HEK293 (cell line): ENCODE measurements around the gene TRIM44.

Experiments
- CTCF ChIA-PET: fragments of 350-600 bp; formaldehyde crosslinking; extraction: SDS; loops from one replicate; lab custom pipeline; 2021; ENCODE audit warnings: antibody characterized with exemption; lab: Yijun Ruan, JAX
- POLR2A ChIA-PET: fragments of 300-600 bp; formaldehyde crosslinking; extraction: SDS; loops from one replicate; lab custom pipeline; 2020; ENCODE audit warnings: antibody characterized with exemption, inconsistent platforms; lab: Yijun Ruan, JAX
- H3K27ac ChIP-seq: fragments of 200-500 bp; sonication (Bioruptor generic); 2 replicates; pipeline ENCODE4 v1.5.1; 2014; ENCODE audit warnings: low read depth, low read length, control low read depth, inconsistent platforms; ENCODE audit errors: extremely low read depth
- H3K36me3 ChIP-seq, 2 experiments: fragments of 200-500 bp in 1 of 2; sonication (Bioruptor generic) in 1 of 2; 1 replicate in 1 of 2; 2 replicates in 1 of 2; pipeline ENCODE4 v1.5.1; 2014 to 2017; ENCODE audit warnings: inconsistent platforms in 2 of 2, low read length in 2 of 2; ENCODE audit not compliant: control insufficient read depth in 2 of 2, insufficient read depth in 1 of 2
- H3K4me1 ChIP-seq: fragments of 200-500 bp; sonication (Bioruptor generic); 2 replicates; pipeline ENCODE4 v1.5.1; 2014; ENCODE audit warnings: mild to moderate bottlenecking, low read length, inconsistent platforms; ENCODE audit not compliant: control insufficient read depth, insufficient read depth
- H3K4me3 ChIP-seq: 2 replicates; pipeline ENCODE4 v1.5.1; 2011; ENCODE audit warnings: low read depth, mild to moderate bottlenecking, control low read depth, low read length, moderate library complexity
- H3K9me3 ChIP-seq: fragments of 200-500 bp; sonication (Bioruptor generic); 2 replicates; pipeline ENCODE4 v1.5.1; 2014; ENCODE audit warnings: low read depth, low read length, inconsistent platforms; ENCODE audit not compliant: control insufficient read depth, insufficient read depth
- EGR2 ChIP-seq: fragments of 450-650 bp; formaldehyde crosslinking; IDR thresholded peaks from 2 replicates; pipeline ENCODE4 v1.5.1; 2016; ENCODE audit warnings: low read depth, missing biosample characterization, missing genetic modification characterization
- HOXA7 ChIP-seq: sonication (generic); formaldehyde crosslinking; IDR thresholded peaks from 2 replicates; pipeline ENCODE4 v1.8.1; 2022; ENCODE audit warnings: missing genetic modification reagents, borderline replicate concordance
- WT1 ChIP-seq: fragments of 450-650 bp; formaldehyde crosslinking; IDR thresholded peaks from 2 replicates; pipeline ENCODE4 v1.5.1; 2016; ENCODE audit warnings: missing biosample characterization, missing genetic modification characterization
- ZBTB20 ChIP-seq: fragments of 450-650 bp; formaldehyde crosslinking; IDR thresholded peaks from 2 replicates; pipeline ENCODE4 v1.5.1; 2016; ENCODE audit warnings: missing biosample characterization, missing genetic modification characterization
- ZFP3 ChIP-seq: fragments of 450-650 bp; formaldehyde crosslinking; IDR thresholded peaks from 2 replicates; pipeline ENCODE4 v1.5.1; 2016; ENCODE audit warnings: low read depth, missing biosample characterization, missing genetic modification characterization
- ZNF341 ChIP-seq: fragments of 450-650 bp; formaldehyde crosslinking; IDR thresholded peaks from 2 replicates; pipeline ENCODE4; 2016; ENCODE audit warnings: low read depth, missing biosample characterization, missing genetic modification characterization
- ZNF354C ChIP-seq: fragments of 450-650 bp; formaldehyde crosslinking; IDR thresholded peaks from 2 replicates; pipeline ENCODE4 v1.5.1; 2016; ENCODE audit warnings: missing biosample characterization, missing genetic modification characterization, low read depth, borderline replicate concordance
- ZNF530 ChIP-seq: fragments of 450-650 bp; formaldehyde crosslinking; IDR thresholded peaks from 2 replicates; pipeline ENCODE4 v1.5.1; 2016; ENCODE audit warnings: low read depth, missing biosample characterization, missing genetic modification characterization
- ZNF624 ChIP-seq: fragments of 450-650 bp; formaldehyde crosslinking; IDR thresholded peaks from 2 replicates; pipeline ENCODE4 v1.5.1; 2017; ENCODE audit warnings: missing biosample characterization, missing genetic modification characterization
- TF ChIP-seq, protein P1 (sequence below): fragments of 450-650 bp; formaldehyde crosslinking; IDR thresholded peaks from 2 replicates; pipeline ENCODE4 v1.5.1; 2017; ENCODE audit warnings: missing biosample characterization, missing genetic modification characterization
- TF ChIP-seq, protein P2 (sequence below): fragments of 450-650 bp; formaldehyde crosslinking; IDR thresholded peaks from 2 replicates; pipeline ENCODE4 v1.5.1; 2016; ENCODE audit warnings: missing biosample characterization, missing genetic modification characterization, borderline replicate concordance
- TF ChIP-seq, protein P3 (sequence below): fragments of 450-650 bp; formaldehyde crosslinking; IDR thresholded peaks from 2 replicates; pipeline ENCODE4 v1.5.1; 2017; ENCODE audit warnings: missing biosample characterization, missing genetic modification characterization
- TF ChIP-seq, protein P4 (sequence below): fragments of 450-650 bp; formaldehyde crosslinking; IDR thresholded peaks from 2 replicates; pipeline ENCODE4 v1.5.1; 2017; ENCODE audit warnings: missing biosample characterization, mild to moderate bottlenecking, missing genetic modification characterization, moderate library complexity
- TF ChIP-seq, protein P5 (sequence below): fragments of 450-650 bp; formaldehyde crosslinking; IDR thresholded peaks from 2 replicates; pipeline ENCODE4 v1.5.1; 2016; ENCODE audit warnings: missing biosample characterization, missing genetic modification characterization

The TRIM44 gene

DNA sequence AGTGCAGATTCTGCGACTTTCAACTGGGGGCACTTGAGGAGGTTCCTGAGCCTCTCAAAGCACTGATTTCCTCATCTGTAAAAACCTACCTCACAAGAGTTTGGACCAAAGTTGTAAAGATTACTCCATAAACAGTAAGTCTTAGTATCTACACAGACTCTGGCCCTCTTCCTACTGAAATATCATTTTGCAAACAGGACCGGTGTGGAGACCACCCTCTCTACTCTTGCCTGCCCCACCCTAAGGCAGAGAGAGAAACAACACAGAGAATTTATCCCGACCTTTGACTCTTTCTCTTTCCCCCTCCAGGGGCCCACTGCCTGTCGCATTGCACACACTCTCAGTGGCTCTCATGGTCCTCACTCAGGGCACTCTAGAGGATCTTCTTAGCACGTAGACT, 163.4 kb downstream of the TRIM44 start (continued):
- TF ChIP-seq, protein P1, sequence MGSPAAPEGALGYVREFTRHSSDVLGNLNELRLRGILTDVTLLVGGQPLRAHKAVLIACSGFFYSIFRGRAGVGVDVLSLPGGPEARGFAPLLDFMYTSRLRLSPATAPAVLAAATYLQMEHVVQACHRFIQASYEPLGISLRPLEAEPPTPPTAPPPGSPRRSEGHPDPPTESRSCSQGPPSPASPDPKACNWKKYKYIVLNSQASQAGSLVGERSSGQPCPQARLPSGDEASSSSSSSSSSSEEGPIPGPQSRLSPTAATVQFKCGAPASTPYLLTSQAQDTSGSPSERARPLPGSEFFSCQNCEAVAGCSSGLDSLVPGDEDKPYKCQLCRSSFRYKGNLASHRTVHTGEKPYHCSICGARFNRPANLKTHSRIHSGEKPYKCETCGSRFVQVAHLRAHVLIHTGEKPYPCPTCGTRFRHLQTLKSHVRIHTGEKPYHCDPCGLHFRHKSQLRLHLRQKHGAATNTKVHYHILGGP (tag by site-specific recombination): no peak
- TF ChIP-seq WT1 (tag by site-specific recombination): no peak

DNA sequence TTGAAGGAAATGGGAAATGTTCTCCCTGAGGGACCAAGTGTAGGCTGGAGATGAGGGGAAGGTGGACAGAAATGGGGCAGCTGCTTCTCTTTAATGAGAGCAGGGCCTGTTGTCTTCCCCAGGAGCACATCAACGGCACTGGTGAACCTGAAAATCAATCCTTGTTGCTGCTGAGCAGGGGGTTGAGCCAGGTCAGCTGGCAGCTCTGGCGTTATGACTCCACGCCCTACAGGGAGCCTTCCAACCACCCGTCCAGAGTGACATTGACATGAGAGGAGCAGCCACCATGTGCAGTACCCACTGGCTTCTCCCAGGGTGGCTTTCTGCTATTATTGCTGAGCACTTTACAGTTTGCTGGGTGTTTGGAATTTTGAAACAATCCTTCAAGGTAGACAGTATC, 164.4 kb downstream of the TRIM44 start:
- POLR2A ChIA-PET: no interaction called here
- Histone ChIP-seq H3K36me3 (no peaks in the 10 kb centered on the region), H3K27ac (no peak overlapping the region), H3K4me1 (no peaks in the 10 kb centered on the region), H3K9me3 (no peaks in the 10 kb centered on the region), H3K4me3 (no peak overlapping the region)
- TF ChIP-seq ZNF354C (tag by site-specific recombination) (no peak), ZFP3 (tag by site-specific recombination) (no peak), HOXA7 (no peak), EGR2 (tag by site-specific recombination) (no peak), ZBTB20 (tag by site-specific recombination) (no peak), ZNF341 (no peak)
- TF ChIP-seq, protein P2, sequence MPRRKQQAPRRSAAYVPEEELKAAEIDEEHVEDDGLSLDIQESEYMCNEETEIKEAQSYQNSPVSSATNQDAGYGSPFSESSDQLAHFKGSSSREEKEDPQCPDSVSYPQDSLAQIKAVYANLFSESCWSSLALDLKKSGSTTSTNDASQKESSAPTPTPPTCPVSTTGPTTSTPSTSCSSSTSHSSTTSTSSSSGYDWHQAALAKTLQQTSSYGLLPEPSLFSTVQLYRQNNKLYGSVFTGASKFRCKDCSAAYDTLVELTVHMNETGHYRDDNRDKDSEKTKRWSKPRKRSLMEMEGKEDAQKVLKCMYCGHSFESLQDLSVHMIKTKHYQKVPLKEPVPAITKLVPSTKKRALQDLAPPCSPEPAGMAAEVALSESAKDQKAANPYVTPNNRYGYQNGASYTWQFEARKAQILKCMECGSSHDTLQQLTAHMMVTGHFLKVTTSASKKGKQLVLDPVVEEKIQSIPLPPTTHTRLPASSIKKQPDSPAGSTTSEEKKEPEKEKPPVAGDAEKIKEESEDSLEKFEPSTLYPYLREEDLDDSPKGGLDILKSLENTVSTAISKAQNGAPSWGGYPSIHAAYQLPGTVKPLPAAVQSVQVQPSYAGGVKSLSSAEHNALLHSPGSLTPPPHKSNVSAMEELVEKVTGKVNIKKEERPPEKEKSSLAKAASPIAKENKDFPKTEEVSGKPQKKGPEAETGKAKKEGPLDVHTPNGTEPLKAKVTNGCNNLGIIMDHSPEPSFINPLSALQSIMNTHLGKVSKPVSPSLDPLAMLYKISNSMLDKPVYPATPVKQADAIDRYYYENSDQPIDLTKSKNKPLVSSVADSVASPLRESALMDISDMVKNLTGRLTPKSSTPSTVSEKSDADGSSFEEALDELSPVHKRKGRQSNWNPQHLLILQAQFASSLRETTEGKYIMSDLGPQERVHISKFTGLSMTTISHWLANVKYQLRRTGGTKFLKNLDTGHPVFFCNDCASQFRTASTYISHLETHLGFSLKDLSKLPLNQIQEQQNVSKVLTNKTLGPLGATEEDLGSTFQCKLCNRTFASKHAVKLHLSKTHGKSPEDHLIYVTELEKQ (tag by site-specific recombination): no peak
- TF ChIP-seq, protein P3, sequence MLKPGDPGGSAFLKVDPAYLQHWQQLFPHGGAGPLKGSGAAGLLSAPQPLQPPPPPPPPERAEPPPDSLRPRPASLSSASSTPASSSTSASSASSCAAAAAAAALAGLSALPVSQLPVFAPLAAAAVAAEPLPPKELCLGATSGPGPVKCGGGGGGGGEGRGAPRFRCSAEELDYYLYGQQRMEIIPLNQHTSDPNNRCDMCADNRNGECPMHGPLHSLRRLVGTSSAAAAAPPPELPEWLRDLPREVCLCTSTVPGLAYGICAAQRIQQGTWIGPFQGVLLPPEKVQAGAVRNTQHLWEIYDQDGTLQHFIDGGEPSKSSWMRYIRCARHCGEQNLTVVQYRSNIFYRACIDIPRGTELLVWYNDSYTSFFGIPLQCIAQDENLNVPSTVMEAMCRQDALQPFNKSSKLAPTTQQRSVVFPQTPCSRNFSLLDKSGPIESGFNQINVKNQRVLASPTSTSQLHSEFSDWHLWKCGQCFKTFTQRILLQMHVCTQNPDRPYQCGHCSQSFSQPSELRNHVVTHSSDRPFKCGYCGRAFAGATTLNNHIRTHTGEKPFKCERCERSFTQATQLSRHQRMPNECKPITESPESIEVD (tag by site-specific recombination): no peak
- TF ChIP-seq, protein P4, sequence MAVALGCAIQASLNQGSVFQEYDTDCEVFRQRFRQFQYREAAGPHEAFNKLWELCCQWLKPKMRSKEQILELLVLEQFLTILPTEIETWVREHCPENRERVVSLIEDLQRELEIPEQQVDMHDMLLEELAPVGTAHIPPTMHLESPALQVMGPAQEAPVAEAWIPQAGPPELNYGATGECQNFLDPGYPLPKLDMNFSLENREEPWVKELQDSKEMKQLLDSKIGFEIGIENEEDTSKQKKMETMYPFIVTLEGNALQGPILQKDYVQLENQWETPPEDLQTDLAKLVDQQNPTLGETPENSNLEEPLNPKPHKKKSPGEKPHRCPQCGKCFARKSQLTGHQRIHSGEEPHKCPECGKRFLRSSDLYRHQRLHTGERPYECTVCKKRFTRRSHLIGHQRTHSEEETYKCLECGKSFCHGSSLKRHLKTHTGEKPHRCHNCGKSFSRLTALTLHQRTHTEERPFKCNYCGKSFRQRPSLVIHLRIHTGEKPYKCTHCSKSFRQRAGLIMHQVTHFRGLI: no peak
- CTCF ChIA-PET: no interaction called here

DNA sequence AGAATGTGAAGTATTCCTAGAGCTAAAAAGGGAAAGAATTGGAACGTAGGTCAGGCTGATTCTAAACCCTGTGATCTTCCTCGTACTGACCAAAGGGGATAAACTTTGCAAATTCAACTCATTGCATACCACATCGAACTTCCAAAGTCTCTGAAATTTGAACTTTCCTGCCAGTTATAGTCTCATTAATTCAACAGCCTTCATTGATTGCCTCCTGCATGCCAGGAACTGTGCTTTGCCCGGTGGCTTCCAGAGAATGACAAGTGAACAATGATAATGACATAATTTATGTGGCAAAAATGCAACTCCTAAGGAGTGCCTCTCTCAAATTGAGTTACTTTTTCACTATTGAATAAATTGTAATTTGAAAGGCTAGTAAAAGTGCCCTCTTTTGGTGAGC, 173.6 kb downstream of the TRIM44 start:
- Histone ChIP-seq H3K9me3 (no peaks in the 10 kb centered on the region), H3K4me3 (no peak overlapping the region), H3K4me1 (no peaks in the 10 kb centered on the region), H3K27ac (no peak overlapping the region), H3K36me3 (no peaks in the 10 kb centered on the region)
- ChIA-PET CTCF (interaction anchor here (0.5 to 2.0 kb wide), 6 partner anchors 12 to 236 kb away, joined by 3 to 9 read pairs (median 4); no protein-coding TSS in a partner anchor), POLR2A (no interaction called here)
- TF ChIP-seq, protein P5, sequence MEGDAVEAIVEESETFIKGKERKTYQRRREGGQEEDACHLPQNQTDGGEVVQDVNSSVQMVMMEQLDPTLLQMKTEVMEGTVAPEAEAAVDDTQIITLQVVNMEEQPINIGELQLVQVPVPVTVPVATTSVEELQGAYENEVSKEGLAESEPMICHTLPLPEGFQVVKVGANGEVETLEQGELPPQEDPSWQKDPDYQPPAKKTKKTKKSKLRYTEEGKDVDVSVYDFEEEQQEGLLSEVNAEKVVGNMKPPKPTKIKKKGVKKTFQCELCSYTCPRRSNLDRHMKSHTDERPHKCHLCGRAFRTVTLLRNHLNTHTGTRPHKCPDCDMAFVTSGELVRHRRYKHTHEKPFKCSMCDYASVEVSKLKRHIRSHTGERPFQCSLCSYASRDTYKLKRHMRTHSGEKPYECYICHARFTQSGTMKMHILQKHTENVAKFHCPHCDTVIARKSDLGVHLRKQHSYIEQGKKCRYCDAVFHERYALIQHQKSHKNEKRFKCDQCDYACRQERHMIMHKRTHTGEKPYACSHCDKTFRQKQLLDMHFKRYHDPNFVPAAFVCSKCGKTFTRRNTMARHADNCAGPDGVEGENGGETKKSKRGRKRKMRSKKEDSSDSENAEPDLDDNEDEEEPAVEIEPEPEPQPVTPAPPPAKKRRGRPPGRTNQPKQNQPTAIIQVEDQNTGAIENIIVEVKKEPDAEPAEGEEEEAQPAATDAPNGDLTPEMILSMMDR (tag by site-specific recombination): no peak
- TF ChIP-seq ZNF530 (tag by site-specific recombination) (no peak), ZNF624 (tag by site-specific recombination) (no peak)
